ENCODE data around the gene SLFN12. TPM values are rescaled to one million over a fixed set of nuclear protein-coding genes. Genes with fewer than 3 reads are reported as not detected.
"Not testable (repeated sequence)": the region's sequence is repeated elsewhere in the genome, so short reads cannot be mapped to it uniquely, and the experiment has no call there.

The SLFN12 gene
- total RNA-seq, 2 donors from 2014 or later = 10.4 to 25.3 TPM

DNA sequence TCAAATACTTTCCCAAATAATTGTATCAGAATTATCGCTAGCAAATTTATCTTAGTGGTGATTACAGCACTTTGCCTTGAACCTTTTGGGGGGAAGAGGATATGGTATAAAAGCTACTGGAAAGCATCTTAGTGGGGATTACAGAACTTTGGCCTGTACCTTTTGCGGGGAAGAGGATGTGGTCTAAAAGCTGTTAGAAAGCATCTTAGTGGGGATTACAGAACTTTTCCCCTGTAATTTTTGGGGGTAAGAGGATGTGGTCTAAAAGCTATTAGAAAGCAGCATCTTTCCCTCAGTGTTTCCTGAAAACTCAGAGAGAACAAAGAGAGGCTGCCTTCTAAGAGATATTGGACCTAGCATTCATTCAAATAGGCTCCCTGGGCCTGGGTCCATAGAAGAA lies 4.1 kb downstream of the SLFN12 start:
- no peak overlapping the region for H3K27ac ChIP-seq
- no peak for ATAC-seq (ENCODE audit: insufficient number of reproducible peaks, low FRiP score, low read depth)
- no peaks in the 10 kb centered on the region for H3K27me3 ChIP-seq (replicated peaks; ENCODE audit: insufficient read depth)
- peaks cover 7 to 25% of the 10 kb centered on the region in 2 donors for H3K4me1 ChIP-seq (ENCODE audit: control insufficient read depth in 1 of 2, low read depth in 2 of 2)
- TF ChIP-seq, protein P1, sequence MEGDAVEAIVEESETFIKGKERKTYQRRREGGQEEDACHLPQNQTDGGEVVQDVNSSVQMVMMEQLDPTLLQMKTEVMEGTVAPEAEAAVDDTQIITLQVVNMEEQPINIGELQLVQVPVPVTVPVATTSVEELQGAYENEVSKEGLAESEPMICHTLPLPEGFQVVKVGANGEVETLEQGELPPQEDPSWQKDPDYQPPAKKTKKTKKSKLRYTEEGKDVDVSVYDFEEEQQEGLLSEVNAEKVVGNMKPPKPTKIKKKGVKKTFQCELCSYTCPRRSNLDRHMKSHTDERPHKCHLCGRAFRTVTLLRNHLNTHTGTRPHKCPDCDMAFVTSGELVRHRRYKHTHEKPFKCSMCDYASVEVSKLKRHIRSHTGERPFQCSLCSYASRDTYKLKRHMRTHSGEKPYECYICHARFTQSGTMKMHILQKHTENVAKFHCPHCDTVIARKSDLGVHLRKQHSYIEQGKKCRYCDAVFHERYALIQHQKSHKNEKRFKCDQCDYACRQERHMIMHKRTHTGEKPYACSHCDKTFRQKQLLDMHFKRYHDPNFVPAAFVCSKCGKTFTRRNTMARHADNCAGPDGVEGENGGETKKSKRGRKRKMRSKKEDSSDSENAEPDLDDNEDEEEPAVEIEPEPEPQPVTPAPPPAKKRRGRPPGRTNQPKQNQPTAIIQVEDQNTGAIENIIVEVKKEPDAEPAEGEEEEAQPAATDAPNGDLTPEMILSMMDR (IDR thresholded peaks at IDR 0.05) = no peak
- no peaks in the 10 kb centered on the region for H3K36me3 ChIP-seq
- H3K9me3 ChIP-seq = no peaks in the 10 kb centered on the region
- no peak overlapping the region for H3K4me3 ChIP-seq
- DNase-seq (ENCODE audit: low spot score) = no peak

DNA sequence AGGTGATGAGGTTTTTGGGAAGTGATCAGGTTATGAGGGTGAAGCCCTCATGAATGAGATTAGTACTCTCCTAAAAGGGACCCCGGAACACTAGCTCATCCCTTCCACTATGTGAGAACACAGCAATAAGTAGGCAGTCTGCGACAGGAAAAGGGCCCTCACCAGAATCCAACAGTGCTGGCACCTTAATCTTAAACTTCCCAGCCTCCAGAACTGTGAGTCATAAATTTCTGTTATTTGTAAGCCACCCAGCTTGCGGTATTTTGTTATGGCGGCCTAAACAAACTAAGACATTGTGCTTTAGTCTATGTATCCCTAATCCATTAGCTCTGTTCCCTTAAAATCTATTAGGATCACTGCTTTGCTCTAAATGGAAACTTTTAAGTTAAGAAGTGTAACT lies 8.5 kb downstream of the SLFN12 start:
- Histone ChIP-seq H3K27me3 (replicated peaks; ENCODE audit: insufficient read depth) (no peaks in the 10 kb centered on the region), H3K4me1 (ENCODE audit: control insufficient read depth in 1 of 2, low read depth in 2 of 2) (no peaks in the 10 kb centered on the region), H3K4me3 (no peak overlapping the region), H3K9me3 (no peaks in the 10 kb centered on the region), H3K36me3 (no peaks in the 10 kb centered on the region), H3K27ac (no peak overlapping the region)
- DNase-seq (ENCODE audit: low spot score) (no peak), ATAC-seq (ENCODE audit: insufficient number of reproducible peaks, low FRiP score, low read depth) (no peak)
- TF ChIP-seq, protein P1 (IDR thresholded peaks at IDR 0.05) = no peak

DNA sequence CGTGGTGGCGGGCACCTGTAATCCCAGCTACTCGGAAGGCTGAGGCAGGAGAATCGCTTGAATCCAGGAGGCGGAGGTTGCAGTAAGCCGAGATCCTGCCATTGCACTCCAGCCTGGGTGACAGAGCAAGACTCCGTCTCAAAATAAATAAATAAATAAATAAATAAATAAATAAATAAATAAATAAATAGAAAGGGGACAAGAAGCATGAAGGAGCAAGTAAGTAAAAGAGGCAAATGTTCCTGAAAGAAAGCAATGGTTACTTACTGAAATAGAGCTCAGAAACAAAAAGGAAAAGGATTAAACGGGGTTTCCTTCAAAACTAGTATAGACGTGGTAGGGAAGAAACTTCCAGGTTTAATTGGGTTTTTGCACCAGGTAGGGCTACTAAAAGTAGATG lies 11.2 kb downstream of the SLFN12 start:
- not testable (repeated sequence) for H3K4me3 ChIP-seq; H3K36me3 ChIP-seq; DNase-seq (ENCODE audit: low spot score); H3K27me3 ChIP-seq (replicated peaks; ENCODE audit: insufficient read depth); H3K4me1 ChIP-seq (ENCODE audit: control insufficient read depth in 1 of 2, low read depth in 2 of 2); ATAC-seq (ENCODE audit: insufficient number of reproducible peaks, low FRiP score, low read depth); H3K9me3 ChIP-seq; H3K27ac ChIP-seq

DNA sequence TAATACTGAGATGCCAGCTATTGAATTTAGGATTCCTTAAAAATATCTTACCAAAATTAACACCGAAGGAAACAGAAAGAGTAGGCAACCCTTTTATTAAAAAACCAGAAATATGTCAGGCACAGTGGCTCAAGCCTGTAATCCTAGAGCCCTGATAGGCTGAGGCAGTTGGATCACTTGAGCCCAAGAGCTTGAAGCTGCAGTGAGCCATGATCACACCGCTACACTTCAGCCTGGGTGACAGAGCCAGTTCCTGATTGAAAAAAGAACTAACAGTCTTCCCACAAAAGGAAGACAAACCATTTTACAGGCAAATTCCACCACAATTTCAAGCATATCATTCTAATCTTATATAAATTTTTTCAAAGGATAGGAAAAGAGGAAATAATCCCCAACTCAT lies 15.6 kb downstream of the SLFN12 start:
- ATAC-seq (ENCODE audit: insufficient number of reproducible peaks, low FRiP score, low read depth) = no peak
- no peak for DNase-seq (ENCODE audit: low spot score)
- Histone ChIP-seq H3K27ac (no peak overlapping the region), H3K36me3 (peaks cover 8% of the 10 kb centered on the region), H3K4me3 (no peak overlapping the region), H3K9me3 (peaks cover 10% of the 10 kb centered on the region), H3K27me3 (replicated peaks; ENCODE audit: insufficient read depth) (no peaks in the 10 kb centered on the region), H3K4me1 (ENCODE audit: control insufficient read depth in 1 of 2, low read depth in 2 of 2) (no peaks in the 10 kb centered on the region)
- TF ChIP-seq, protein P1 (IDR thresholded peaks at IDR 0.05) = no peak

DNA sequence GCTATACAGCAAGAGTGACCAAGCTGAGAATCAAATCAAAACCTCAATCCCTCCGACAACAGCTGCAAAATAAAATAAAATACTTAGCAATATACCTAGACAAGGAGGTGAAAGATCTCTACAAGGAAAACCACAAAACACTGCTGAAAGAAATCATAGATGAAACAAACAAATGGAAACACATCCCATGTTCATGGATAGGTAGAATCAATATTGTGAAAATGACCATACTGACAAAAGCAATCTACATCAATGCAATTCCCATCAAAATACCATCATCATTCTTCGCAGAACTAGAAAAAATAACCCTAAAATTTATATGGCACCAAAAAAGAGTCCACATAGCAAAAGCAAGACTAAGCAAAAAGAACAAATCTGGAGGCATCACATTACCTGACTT lies 17.6 kb downstream of the SLFN12 start:
- DNase-seq (ENCODE audit: low spot score); H3K4me1 ChIP-seq (ENCODE audit: control insufficient read depth in 1 of 2, low read depth in 2 of 2); ATAC-seq (ENCODE audit: insufficient number of reproducible peaks, low FRiP score, low read depth); H3K4me3 ChIP-seq; H3K27ac ChIP-seq; H3K27me3 ChIP-seq (replicated peaks; ENCODE audit: insufficient read depth): not testable (repeated sequence)
- H3K9me3 ChIP-seq = peaks cover 10% of the 10 kb centered on the region
- H3K36me3 ChIP-seq = peaks cover 23% of the 10 kb centered on the region

DNA sequence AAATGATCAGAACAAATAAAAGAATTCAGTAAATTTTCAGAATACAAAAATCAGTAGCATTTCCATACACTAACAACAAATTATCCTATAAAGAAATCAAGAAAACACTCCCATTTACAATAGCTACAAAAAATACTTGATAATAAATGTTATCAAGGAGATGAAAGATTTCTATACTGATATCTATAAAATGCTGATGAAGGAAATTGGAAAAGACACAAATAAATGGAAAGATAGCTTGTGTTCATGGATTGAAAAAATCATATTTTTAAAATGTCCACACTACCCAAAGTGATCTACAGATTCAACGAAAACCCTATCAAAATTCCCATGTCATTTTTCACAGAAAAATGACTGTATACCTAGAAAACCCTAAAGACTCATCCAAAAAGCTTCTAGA lies 18.1 kb downstream of the SLFN12 start:
- Histone ChIP-seq H3K9me3 (peaks cover 10% of the 10 kb centered on the region), H3K4me3 (no peak overlapping the region), H3K4me1 (ENCODE audit: control insufficient read depth in 1 of 2, low read depth in 2 of 2) (no peaks in the 10 kb centered on the region), H3K36me3 (peaks cover 25% of the 10 kb centered on the region), H3K27me3 (replicated peaks; ENCODE audit: insufficient read depth) (no peaks in the 10 kb centered on the region), H3K27ac (no peak overlapping the region)
- no peak for DNase-seq (ENCODE audit: low spot score)
- ATAC-seq (ENCODE audit: insufficient number of reproducible peaks, low FRiP score, low read depth) = no peak
- TF ChIP-seq, protein P1 (IDR thresholded peaks at IDR 0.05) = no peak
